ENCODE data around the gene REEP6. TPM values are rescaled to one million over a fixed set of nuclear protein-coding genes. Genes with fewer than 3 reads are reported as not detected.
"Not testable (repeated sequence)": the region's sequence is repeated elsewhere in the genome, so short reads cannot be mapped to it uniquely, and the experiment has no call there.

REEP6 gene
- total RNA-seq, 1 donor from 2014 or later, result 1.7 TPM

- H3K9me3 Mint-ChIP-seq, result no peaks in the 10 kb centered on the region
- DNase-seq, result no peak
- no peak overlapping the region for H3K27ac Mint-ChIP-seq
- no peaks in the 10 kb centered on the region for H3K4me1 Mint-ChIP-seq
- H3K4me3 Mint-ChIP-seq, result no peak overlapping the region
- H3K27me3 Mint-ChIP-seq, result peaks cover 8% of the 10 kb centered on the region
- intact Hi-C loops (cut with micrococcal nuclease), result no loop called here
- H3K36me3 Mint-ChIP-seq (ENCODE audit: low read depth), result no peaks in the 10 kb centered on the region
These were observed 5.1 kb downstream of the REEP6 start for GRCh38 chr19:1495799-1496713.

GRCh38 chr19:1496714-1497577 is 6.0 kb downstream of the REEP6 start:
- no peaks in the 10 kb centered on the region for H3K36me3 Mint-ChIP-seq (ENCODE audit: low read depth)
- intact Hi-C loops (cut with micrococcal nuclease), result no loop called here

GRCh38 chr19:1497578-1498235 is 6.7 kb downstream of the REEP6 start:
- H3K27me3 Mint-ChIP-seq, result peaks cover 3% of the 10 kb centered on the region
- H3K4me3 Mint-ChIP-seq, result no peak overlapping the region
- intact Hi-C loops (cut with micrococcal nuclease), result no loop called here
- no peaks in the 10 kb centered on the region for H3K9me3 Mint-ChIP-seq
- peaks cover 2% of the 10 kb centered on the region for H3K4me1 Mint-ChIP-seq
- H3K27ac Mint-ChIP-seq, result no peak overlapping the region
- H3K36me3 Mint-ChIP-seq (ENCODE audit: low read depth), result no peaks in the 10 kb centered on the region
- DNase-seq, result no peak

More at GRCh38 chr19:1496714-1497577, 6.0 kb downstream of the REEP6 start:
- H3K4me1 Mint-ChIP-seq, result no peaks in the 10 kb centered on the region
- DNase-seq, result no peak
- peaks cover 4% of the 10 kb centered on the region for H3K27me3 Mint-ChIP-seq
- no peak overlapping the region for H3K4me3 Mint-ChIP-seq
- no peak overlapping the region for H3K27ac Mint-ChIP-seq
- H3K9me3 Mint-ChIP-seq, result no peaks in the 10 kb centered on the region

GRCh38 chr19:1499231-1499630 is 8.2 kb downstream of the REEP6 start:
- H3K9me3 Mint-ChIP-seq; H3K4me1 Mint-ChIP-seq; H3K36me3 Mint-ChIP-seq (ENCODE audit: low read depth); intact Hi-C loops (cut with micrococcal nuclease); H3K27ac Mint-ChIP-seq; DNase-seq; H3K4me3 Mint-ChIP-seq; H3K27me3 Mint-ChIP-seq: not testable (repeated sequence)

- no peaks in the 10 kb centered on the region for H3K9me3 Mint-ChIP-seq
- H3K4me3 Mint-ChIP-seq, result no peak overlapping the region
- peaks cover 10% of the 10 kb centered on the region for H3K27me3 Mint-ChIP-seq
- peaks cover 2% of the 10 kb centered on the region for H3K4me1 Mint-ChIP-seq
- H3K36me3 Mint-ChIP-seq (ENCODE audit: low read depth), result no peaks in the 10 kb centered on the region
- DNase-seq, result no peak
- intact Hi-C loops (cut with micrococcal nuclease), result no loop called here
- no peak overlapping the region for H3K27ac Mint-ChIP-seq
These were observed 10.2 kb downstream of the REEP6 start for GRCh38 chr19:1501200-1501595.

GRCh38 chr19:1502433-1503088 is 11.6 kb downstream of the REEP6 start:
- Mint-ChIP-seq H3K4me1 (peaks cover 2% of the 10 kb centered on the region), H3K27me3 (peaks cover 10% of the 10 kb centered on the region), H3K27ac (no peak overlapping the region), H3K4me3 (no peak overlapping the region), H3K36me3 (ENCODE audit: low read depth) (no peaks in the 10 kb centered on the region), H3K9me3 (peaks cover under 1% of the 10 kb centered on the region)
- intact Hi-C loops (cut with micrococcal nuclease), result no loop called here
- no peak for DNase-seq

- intact Hi-C loops (cut with micrococcal nuclease), result no loop called here
- Mint-ChIP-seq H3K9me3 (peaks cover 5% of the 10 kb centered on the region), H3K36me3 (ENCODE audit: low read depth) (no peaks in the 10 kb centered on the region), H3K27ac (no peak overlapping the region), H3K4me3 (no peak overlapping the region), H3K4me1 (peaks cover 6% of the 10 kb centered on the region), H3K27me3 (peaks cover 13% of the 10 kb centered on the region)
- DNase-seq, result peak; percentile 90
These were observed 12.3 kb downstream of the REEP6 start for GRCh38 chr19:1503089-1503924.

GRCh38 chr19:1503925-1504773 is 13.2 kb downstream of the REEP6 start:
- Mint-ChIP-seq H3K36me3 (ENCODE audit: low read depth) (no peaks in the 10 kb centered on the region), H3K9me3 (peaks cover 5% of the 10 kb centered on the region), H3K27ac (no peak overlapping the region), H3K4me1 (peaks cover 6% of the 10 kb centered on the region), H3K4me3 (no peak overlapping the region), H3K27me3 (peaks cover 17% of the 10 kb centered on the region)
- DNase-seq, result no peak
- intact Hi-C loops (cut with micrococcal nuclease), result no loop called here

- peaks cover 2% of the 10 kb centered on the region for H3K36me3 Mint-ChIP-seq (ENCODE audit: low read depth)
- H3K9me3 Mint-ChIP-seq, result peaks cover 5% of the 10 kb centered on the region
- H3K27me3 Mint-ChIP-seq, result peaks cover 20% of the 10 kb centered on the region
- intact Hi-C loops (cut with micrococcal nuclease), result no loop called here
- DNase-seq, result no peak
- H3K4me3 Mint-ChIP-seq, result no peak overlapping the region
- no peak overlapping the region for H3K27ac Mint-ChIP-seq
- peaks cover 7% of the 10 kb centered on the region for H3K4me1 Mint-ChIP-seq
These were observed 14.0 kb downstream of the REEP6 start for GRCh38 chr19:1505012-1505411.

- Mint-ChIP-seq H3K27ac (no peak overlapping the region), H3K4me3 (no peak overlapping the region)
- intact Hi-C loops (cut with micrococcal nuclease), result no loop called here
These were observed 15.3 kb downstream of the REEP6 start for GRCh38 chr19:1505991-1506881.

GRCh38 chr19:1507192-1507660 is 16.2 kb downstream of the REEP6 start:
- DNase-seq, result no peak
- peaks cover 2% of the 10 kb centered on the region for H3K36me3 Mint-ChIP-seq (ENCODE audit: low read depth)
- no peak overlapping the region for H3K4me3 Mint-ChIP-seq
- no peak overlapping the region for H3K27ac Mint-ChIP-seq
- H3K27me3 Mint-ChIP-seq, result peaks cover 25% of the 10 kb centered on the region
- intact Hi-C loops (cut with micrococcal nuclease), result no loop called here
- peaks cover 8% of the 10 kb centered on the region for H3K4me1 Mint-ChIP-seq
- peaks cover 5% of the 10 kb centered on the region for H3K9me3 Mint-ChIP-seq

More at GRCh38 chr19:1505991-1506881, 15.3 kb downstream of the REEP6 start:
- H3K27me3 Mint-ChIP-seq, result peaks cover 24% of the 10 kb centered on the region
- peaks cover 5% of the 10 kb centered on the region for H3K9me3 Mint-ChIP-seq
- peaks cover 8% of the 10 kb centered on the region for H3K4me1 Mint-ChIP-seq
- H3K36me3 Mint-ChIP-seq (ENCODE audit: low read depth), result peaks cover 2% of the 10 kb centered on the region
- no peak for DNase-seq

All from activated CD4-positive, alpha-beta T cell treated with anti-CD3 and anti-CD28 coated beads, Interleukin-2, amount 10 ng/mL, durations not matched to agents 24 days and 14 days (primary cell).